HG03097 (cell line): Measurements from ENCODE around the gene PNPLA5.
"Not testable (repeated sequence)": the region's sequence is repeated elsewhere in the genome, so short reads cannot be mapped to it uniquely, and the experiment has no call there.

Source experiments
- ATAC-seq: cut with Tn5 transposase; IDR thresholded peaks from one replicate; pipeline ENCODE4 v1.9.1; 2021; ENCODE audit not compliant: unreplicated experiment, low FRiP score

The PNPLA5 gene

DNA sequence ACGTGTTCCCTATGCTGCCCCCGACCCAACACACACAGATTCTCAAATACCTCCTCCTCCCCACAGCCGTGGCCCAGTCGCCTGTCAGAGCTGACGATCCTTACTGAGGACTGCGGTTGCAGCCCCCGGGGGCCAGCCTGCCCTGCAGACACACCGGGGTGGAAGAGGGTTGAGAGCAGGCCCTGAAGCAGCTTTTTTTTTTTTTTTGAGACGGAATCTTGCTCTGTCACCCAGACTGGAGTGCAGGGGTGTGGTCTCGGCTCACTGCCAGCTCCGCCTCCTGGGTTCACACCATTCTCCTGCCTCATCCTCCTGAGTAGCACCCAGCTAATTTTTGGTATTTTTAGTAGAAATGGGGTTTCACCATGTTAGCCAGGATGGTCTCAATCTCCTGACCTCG is 11.2 kb upstream of the PNPLA5 start:
- not testable (repeated sequence) for ATAC-seq

DNA sequence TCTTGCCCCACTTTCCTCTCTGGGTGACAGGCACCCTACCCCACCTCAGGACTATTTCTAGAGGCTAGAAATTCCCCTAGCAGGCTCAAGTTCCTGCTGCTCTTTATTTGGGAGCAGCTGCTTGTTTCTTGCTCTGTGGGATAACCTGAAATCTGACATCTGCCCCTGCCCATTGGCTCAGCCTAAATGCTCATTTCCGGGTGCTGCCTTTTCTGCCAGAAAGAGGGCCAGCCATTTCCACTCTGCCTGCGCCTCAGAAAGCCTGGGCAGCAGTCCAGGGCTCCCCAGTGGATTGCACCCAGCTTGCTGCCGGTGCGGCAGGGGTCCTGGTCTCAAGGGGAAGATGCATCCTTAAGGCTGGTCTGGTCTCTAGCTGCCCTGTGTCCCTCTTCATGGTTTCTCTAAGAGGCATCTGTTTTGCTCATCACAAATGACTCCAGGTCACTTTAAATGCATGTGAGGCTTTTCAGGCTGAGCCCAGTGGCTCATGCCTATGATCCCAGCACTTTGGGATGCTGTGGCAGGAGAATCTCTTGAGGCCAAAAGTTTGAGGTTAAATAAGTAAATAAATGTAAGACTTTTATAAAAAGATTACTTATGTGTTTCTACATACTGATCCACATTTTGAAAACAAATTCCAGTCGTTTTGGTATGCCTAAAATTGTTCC is 10.3 kb upstream of the PNPLA5 start:
- no peak for ATAC-seq

DNA sequence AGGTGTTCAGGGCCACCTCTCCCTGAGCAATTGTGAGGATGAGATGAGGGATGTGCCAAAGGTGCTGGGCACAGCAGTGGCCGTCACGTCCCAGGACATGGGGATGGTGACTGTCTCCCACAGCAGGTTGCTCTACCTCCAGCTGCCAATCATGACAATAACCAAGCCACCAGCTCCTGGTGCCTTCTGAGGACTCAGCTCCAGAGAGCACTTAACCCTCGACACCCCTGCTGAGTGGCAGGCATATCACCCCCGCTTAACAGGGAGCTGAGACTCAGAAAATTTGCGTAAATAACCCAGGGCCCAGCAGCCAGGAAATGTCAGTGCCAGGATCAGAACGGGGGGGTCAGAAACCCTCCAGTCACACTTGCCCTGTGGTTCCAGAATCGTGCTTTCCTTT is 8.4 kb upstream of the PNPLA5 start:
- ATAC-seq = no peak

DNA sequence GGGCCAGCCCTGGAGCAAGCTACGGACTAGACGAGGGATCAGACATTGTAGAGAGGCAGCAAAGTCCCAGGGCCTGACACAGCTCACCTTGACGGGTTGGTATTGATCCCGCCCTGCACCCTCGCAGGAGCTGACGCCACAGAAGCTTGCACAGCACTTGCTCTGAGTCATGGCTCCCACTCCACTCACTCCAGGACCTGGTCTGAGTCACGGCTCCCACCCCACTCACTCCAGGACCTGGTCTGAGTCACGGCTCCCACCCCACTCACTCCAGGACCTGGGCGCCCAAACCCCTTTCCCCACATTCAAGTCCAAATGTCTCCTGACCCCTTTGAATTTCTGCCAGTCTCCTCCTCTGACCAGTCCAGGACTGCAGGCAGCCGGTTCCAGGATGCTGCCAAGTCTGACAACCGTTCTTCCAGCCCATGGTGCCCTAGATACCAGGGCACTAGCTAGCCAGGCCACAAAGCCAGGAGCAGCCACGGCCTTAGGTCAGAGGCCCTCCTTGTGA is 6.0 kb upstream of the PNPLA5 start:
- no peak for ATAC-seq

- no peak for ATAC-seq
Observed at GRCh38 chr22:43895986-43896645, 4.3 kb upstream of the PNPLA5 start.

GRCh38 chr22:43894122-43894521 is 2.3 kb upstream of the PNPLA5 start:
- no peak for ATAC-seq

DNA sequence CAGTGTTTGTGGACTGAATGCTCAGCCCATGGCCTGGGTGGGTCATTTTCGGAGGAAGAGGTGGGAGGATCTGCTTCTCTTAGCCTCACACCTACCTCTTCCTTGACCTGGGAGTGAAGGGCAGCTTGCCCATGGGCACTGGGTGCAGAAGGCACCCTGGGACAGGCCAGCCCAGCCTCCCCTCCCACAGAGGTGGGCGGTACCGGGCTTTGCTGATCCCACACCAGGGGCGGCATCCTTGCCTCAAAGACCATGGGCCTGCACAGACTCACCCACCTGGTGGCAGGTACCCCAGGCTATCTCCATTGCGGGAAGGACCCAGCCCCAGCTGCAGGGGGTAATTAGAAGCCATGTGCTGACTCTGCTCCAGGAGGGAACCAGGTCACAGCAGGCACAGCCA is 1.5 kb upstream of the PNPLA5 start:
- ATAC-seq = no peak

DNA sequence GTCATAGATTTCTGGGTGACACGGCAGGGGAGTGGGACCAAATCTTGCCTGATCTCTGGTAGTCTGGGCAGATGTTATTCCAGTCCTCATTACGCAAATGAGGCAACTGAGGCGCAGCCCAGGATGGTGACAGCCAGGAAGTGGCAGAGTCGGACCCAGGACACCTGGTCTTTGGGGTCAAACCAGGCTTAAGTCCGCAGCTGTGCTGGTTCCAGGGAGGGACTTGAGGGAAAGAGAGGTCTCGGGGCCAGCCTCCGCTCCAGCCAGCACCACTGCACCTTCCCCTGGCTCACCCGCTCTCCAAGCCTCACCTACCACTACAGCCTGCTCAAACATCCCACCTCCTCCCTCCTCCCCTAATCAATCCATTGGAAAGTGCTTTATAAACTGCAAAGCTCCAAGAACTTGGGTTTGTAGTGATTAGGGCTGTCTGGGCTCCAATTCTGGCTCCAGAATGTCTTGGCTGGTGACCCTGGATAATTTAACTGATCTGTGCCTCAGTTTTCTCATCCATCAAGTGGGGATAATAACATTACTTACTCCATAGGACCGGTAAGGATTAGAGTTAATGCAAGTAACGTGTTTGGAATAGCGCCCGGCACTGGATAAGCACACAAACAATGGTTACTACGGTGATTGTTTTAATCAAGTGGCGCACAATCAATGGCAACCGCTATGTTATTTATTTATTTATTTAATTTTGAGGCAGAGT is 526 bp upstream of the PNPLA5 start:
- ATAC-seq = no peak

DNA sequence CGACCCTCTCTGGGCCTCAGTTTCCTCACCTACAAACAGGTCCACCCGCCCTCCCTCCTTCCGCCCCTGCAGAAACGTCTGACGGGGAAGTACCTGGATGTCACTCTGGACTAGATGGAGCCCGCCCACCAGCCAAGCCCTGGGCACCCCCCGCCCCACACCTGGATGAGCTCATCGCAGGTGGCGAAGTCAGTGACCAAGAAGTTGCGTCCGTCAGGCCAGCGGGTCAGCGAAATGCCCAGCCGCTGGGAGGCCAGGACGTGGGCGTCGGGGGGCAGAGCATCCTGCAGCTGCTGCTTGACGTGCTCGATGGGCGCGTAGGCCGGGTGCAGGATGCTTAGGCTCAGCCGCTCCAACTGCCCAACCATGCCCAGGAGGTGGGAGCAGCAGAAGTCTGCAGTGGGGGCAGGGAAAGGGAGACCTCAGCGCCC is 897 bp downstream of the PNPLA5 start:
- no peak for ATAC-seq

GRCh38 chr22:43889860-43890253 is 2.0 kb downstream of the PNPLA5 start:
- ATAC-seq = no peak

DNA sequence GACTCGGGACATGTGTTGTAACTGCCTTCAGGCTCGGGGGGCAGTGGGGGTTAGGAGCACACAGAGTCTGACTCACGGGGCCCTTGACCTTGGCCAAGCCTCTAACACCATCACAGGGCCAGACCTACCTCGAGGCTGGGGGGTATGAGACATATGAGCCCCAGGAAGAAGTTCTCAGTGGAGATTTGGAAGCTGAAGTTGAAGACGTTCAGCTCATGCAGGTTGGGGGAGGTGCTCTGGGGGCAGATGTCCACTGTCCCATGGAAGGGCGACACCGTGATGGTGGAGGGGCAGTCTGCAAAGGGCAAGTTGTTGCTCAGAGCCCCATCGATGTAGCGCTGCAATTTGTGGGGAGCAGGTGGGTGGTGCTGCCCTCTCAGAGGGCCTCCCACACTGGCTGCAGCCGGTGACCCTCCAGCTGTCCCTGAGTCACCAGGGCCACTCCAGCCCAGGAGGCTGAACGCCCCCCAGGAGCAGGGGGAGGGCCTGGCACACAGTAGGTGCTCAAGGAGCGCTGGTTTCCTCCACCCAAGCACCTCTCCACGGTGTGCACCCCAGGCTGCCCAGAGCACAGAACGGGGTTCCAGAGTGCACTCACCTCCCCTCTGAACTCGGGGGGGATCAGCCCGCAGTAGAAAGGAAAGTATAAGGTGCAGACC is 2.5 kb downstream of the PNPLA5 start:
- no peak for ATAC-seq

GRCh38 chr22:43888740-43889139 is 3.1 kb downstream of the PNPLA5 start:
- no peak for ATAC-seq

DNA sequence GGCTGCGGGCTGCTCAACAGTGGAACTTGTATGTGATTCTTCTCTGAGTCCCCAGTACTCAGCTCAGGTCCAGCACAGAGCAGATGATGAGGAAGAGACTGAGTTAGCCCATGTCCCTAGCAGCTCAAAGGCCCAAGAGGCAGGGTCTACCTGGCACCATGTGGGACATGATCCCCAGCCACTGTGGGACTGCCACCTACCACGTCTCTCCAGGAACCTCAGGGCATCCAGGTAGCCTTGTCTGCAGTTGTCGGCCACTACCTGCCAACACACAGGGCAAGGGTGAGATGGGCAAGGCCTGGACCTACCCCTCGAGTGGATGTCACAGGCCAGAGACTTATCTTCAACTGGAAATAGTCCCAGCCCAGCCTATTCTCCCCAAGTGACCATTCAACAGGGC is 4.4 kb downstream of the PNPLA5 start:
- no peak for ATAC-seq

DNA sequence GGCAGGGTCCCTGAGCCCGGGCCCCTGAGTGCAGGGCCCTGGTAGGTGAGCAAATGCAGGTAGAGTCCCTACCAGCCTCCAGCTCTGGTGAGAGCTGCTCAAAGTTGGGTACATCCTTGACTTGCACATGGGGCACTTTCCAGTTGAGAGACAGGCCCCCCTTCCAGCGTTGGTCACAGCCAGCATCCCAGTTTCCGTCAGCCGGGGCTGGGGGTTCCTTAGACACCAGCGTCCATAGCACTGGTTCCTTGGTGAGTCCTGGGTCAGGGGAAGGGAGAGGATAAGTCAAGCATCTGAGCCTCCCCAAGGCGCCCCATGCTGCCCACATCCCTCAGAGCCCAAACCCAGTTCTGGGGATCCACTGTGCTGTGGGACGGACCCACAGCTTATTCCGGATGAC is 5.6 kb downstream of the PNPLA5 start:
- no peak for ATAC-seq

DNA sequence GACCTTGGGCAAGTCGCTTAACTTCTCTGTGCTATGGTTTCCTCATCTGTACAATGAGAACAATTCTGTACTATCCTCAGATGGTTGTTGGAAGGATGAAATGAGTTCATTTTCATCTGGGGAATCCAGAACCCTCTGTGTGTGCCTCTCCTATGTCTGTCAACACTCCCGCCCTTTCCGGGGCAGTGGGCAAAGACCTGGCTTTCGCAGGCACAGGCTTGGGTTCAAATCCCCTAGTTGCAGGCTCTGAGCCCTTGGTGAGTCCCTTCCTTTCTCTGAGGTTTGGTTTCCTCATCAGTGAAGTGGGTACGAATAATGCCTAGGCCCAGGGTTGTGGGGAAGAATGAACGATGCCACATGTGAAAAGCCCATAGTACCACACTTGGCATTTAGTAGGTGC is 6.0 kb downstream of the PNPLA5 start:
- ATAC-seq = no peak

GRCh38 chr22:43885319-43885671 is 6.5 kb downstream of the PNPLA5 start:
- no peak for ATAC-seq

- no peak for ATAC-seq
Observed at GRCh38 chr22:43884600-43885318, 7.1 kb downstream of the PNPLA5 start.

- no peak for ATAC-seq
Observed at GRCh38 chr22:43883719-43884415, 7.9 kb downstream of the PNPLA5 start.

DNA sequence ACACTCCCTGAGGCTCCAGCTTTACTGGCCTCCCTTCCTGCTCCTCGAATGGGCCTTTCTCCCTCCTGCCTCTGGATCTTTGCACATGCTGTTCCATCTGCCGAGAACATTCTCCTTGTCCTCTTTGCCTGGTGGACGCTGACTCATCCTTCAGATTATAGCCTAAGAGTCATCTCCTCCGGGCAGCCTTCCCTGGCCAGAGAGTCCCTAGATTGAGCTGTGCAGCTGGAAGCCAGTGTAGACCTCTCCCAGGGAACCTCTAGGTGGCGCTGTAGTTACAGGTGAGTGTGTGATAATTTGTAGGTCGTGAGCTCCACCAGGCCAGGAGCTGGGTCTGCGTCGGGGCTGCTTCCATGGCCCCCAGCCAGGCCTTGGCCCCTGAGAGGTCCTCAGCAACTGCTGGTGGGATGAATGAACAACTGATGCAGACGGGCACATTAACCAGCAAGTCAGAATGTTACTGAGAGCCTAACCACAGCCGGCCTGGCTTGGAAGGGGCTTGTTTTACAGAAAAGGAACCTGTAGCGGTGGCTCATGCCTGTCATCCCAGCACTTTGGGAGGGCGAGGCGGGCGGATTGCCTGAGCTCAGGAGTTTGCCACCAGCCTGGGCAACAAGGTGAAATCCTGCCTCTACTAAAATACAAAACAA is 8.7 kb downstream of the PNPLA5 start:
- ATAC-seq = no peak
